Stimulated activated CD8-positive, alpha-beta memory T cell treated with anti-CD3 and anti-CD28 coated beads, Interleukin-2, amount 100 ng/mL, for 48 hours (primary cell): ENCODE data around the gene OLFML2A.
"Not testable (repeated sequence)": the region's sequence is repeated elsewhere in the genome, so short reads cannot be mapped to it uniquely, and the experiment has no call there.

Experiments used
- DNase-seq, 2 donors: peaks; one replicate each; pipeline ENCODE4 v3.0.0-alpha.2; 2020; ENCODE audit warnings: low read depth in 2 of 2

OLFML2A gene

GRCh38 chr9:124776954-124777648 lies at the start of gene OLFML2A:
TSS of gene OLFML2A (plus strand) at chr9:124777133. CDS start at chr9:124777271, 138 bp downstream.
- DNase-seq, result no peak

GRCh38 chr9:124730772-124731171 lies 46.2 kb upstream of the OLFML2A start:
- no peak for DNase-seq

- DNase-seq, result no peak
Measured at GRCh38 chr9:124733964-124734740, 42.8 kb upstream of the OLFML2A start.

- DNase-seq, result not testable (repeated sequence)
Measured at GRCh38 chr9:124734741-124735083, 42.2 kb upstream of the OLFML2A start.

GRCh38 chr9:124735121-124735520 lies 41.8 kb upstream of the OLFML2A start:
- DNase-seq, result no peak

GRCh38 chr9:124738075-124738474 lies 38.9 kb upstream of the OLFML2A start:
- not testable (repeated sequence) for DNase-seq

- no peak for DNase-seq
Measured at GRCh38 chr9:124739360-124739759, 37.6 kb upstream of the OLFML2A start.

- DNase-seq, result no peak
Measured at GRCh38 chr9:124741149-124741548, 35.8 kb upstream of the OLFML2A start.

GRCh38 chr9:124741662-124742061 lies 35.3 kb upstream of the OLFML2A start:
- DNase-seq, result no peak

GRCh38 chr9:124742940-124743339 lies 34.0 kb upstream of the OLFML2A start:
- DNase-seq, result no peak

GRCh38 chr9:124743686-124744348 lies 33.1 kb upstream of the OLFML2A start:
- no peak for DNase-seq

- DNase-seq, result no peak
Measured at GRCh38 chr9:124747065-124747464, 29.9 kb upstream of the OLFML2A start.

- no peak for DNase-seq
Measured at GRCh38 chr9:124749284-124749683, 27.6 kb upstream of the OLFML2A start.

GRCh38 chr9:124749781-124750180 lies 27.2 kb upstream of the OLFML2A start:
- no peak for DNase-seq

- DNase-seq, result no peak
Measured at GRCh38 chr9:124752967-124753366, 24.0 kb upstream of the OLFML2A start.

GRCh38 chr9:124754289-124754688 lies 22.6 kb upstream of the OLFML2A start:
- DNase-seq, result no peak

- DNase-seq, result no peak
Measured at GRCh38 chr9:124755061-124755460, 21.9 kb upstream of the OLFML2A start.

GRCh38 chr9:124756011-124756410 lies 20.9 kb upstream of the OLFML2A start:
- no peak for DNase-seq

- DNase-seq, result no peak
Measured at GRCh38 chr9:124757616-124758015, 19.3 kb upstream of the OLFML2A start.

- no peak for DNase-seq
Measured at GRCh38 chr9:124758061-124758460, 18.9 kb upstream of the OLFML2A start.

GRCh38 chr9:124758691-124759090 lies 18.2 kb upstream of the OLFML2A start:
- DNase-seq, result no peak

- no peak for DNase-seq
Measured at GRCh38 chr9:124759327-124759726, 17.6 kb upstream of the OLFML2A start.

GRCh38 chr9:124760719-124761118 lies 16.2 kb upstream of the OLFML2A start:
- no peak for DNase-seq
